ENCODE results near the gene BTN2A1. TPM values are rescaled to one million over a fixed set of nuclear protein-coding genes. Genes with fewer than 3 reads are reported as not detected.
A peak's percentile ranks its signal among the peaks of the same experiment; 100 is the strongest.
"Not testable (repeated sequence)": the region's sequence is repeated elsewhere in the genome, so short reads cannot be mapped to it uniquely, and the experiment has no call there.

The BTN2A1 gene
- total and polyA plus RNA-seq, 7 donors, result 4.4 to 25.5 (median 18.2) TPM

DNA sequence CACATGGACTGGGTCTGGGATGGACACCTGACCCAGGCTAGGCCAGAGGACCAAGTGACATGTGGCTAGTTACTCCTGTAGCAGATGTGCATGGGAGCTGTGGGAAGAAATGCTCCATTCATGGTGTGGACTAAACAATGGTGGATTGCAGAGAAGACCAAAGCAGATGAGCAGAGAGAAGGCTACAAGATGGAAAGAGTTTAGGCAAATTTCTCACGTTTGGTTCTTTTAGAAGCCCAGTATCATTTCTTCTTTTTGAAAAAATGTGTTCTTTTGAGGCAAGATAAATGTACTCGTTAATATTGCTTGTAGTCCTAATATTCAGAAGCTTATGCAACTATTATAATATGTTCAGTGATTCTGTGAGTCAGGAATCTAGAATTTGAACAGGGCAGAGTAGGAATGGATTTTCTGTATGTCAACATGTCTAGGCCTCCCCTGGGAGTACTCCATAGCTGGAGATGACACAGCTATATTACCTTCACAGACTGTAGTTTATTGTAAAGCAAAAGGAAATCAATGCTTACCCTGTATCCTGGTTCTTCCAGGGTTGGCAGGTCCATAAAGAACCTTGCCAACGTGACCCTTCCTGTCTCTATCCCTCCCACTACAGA lies 2.3 kb upstream of the BTN2A1 start:
- 79 to 92% methylated on average over 3 of the region's 3 CpGs for WGBS, 2 donors
- no peak for DNase-seq
- H3K4me1 ChIP-seq, result peaks cover 0 to 26% (median 26%) of the 10 kb centered on the region in 4 donors
- H3K27me3 ChIP-seq, result no peaks in the 10 kb centered on the region
- H3K4me3 ChIP-seq, result no peak overlapping the region
- H3K9me3 ChIP-seq, result no peaks in the 10 kb centered on the region
- H3K27ac ChIP-seq, result no peak overlapping the region
- no peak for TF ChIP-seq POLR2AphosphoS5 (IDR thresholded peaks at IDR 0.05)
- no peak for TF ChIP-seq EP300 (IDR thresholded peaks at IDR 0.05)
- TF ChIP-seq, protein P1, sequence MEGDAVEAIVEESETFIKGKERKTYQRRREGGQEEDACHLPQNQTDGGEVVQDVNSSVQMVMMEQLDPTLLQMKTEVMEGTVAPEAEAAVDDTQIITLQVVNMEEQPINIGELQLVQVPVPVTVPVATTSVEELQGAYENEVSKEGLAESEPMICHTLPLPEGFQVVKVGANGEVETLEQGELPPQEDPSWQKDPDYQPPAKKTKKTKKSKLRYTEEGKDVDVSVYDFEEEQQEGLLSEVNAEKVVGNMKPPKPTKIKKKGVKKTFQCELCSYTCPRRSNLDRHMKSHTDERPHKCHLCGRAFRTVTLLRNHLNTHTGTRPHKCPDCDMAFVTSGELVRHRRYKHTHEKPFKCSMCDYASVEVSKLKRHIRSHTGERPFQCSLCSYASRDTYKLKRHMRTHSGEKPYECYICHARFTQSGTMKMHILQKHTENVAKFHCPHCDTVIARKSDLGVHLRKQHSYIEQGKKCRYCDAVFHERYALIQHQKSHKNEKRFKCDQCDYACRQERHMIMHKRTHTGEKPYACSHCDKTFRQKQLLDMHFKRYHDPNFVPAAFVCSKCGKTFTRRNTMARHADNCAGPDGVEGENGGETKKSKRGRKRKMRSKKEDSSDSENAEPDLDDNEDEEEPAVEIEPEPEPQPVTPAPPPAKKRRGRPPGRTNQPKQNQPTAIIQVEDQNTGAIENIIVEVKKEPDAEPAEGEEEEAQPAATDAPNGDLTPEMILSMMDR (IDR thresholded peaks at IDR 0.05), result no peak
- TF ChIP-seq POLR2A (IDR thresholded peaks at IDR 0.05), result no peak
- peaks cover 0 to 12% (median 2%) of the 10 kb centered on the region in 4 donors for H3K36me3 ChIP-seq
- intact Hi-C loops (cut with DNase I), result loop anchor here (5.0 kb wide), 1 partner anchor 33 kb away; no protein-coding TSS in a partner anchor

DNA sequence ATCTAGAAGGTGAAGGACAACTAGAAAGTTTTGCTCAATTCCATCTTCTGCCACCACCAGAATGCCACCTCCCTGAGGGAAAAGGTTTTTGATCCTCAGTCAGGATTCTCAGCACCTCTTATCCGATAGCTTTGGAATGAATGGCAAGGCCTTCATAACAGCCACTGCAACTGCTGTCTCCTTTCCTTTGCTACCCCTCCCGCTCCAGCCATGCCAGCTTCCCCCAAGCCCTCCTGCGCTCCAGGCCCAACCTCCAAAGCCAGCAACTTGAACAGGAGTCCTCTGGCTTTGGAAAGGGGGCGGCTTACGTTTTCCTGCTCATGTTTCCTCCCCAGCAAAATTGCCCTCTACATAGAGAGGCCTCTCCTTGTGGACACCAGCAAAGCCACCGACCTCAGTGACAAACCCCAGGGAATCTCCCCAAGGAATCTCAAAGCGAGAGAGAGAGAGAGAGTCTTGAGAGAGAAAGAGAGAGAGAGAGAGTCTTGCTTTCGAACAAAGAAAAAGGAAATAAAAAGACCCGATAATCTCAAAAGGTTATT lies 420 bp upstream of the BTN2A1 start:
- H3K9me3 ChIP-seq, result no peaks in the 10 kb centered on the region
- intact Hi-C loops (cut with DNase I), result loop anchor here (5.0 kb wide), 1 partner anchor 35 kb away; no protein-coding TSS in a partner anchor
- H3K4me1 ChIP-seq, result peaks cover 0 to 45% (median 43%) of the 10 kb centered on the region in 4 donors
- 22 to 26% methylated on average over 9 of the region's 9 CpGs for WGBS, 2 donors
- no peak for TF ChIP-seq EP300 (IDR thresholded peaks at IDR 0.05)
- no peak for TF ChIP-seq POLR2AphosphoS5 (IDR thresholded peaks at IDR 0.05)
- TF ChIP-seq, protein P1 (IDR thresholded peaks at IDR 0.05), result peak in 1 of 4 experiments; percentile 12
- TF ChIP-seq POLR2A (IDR thresholded peaks at IDR 0.05), result no peak
- peaks cover 0 to 29% (median 2%) of the 10 kb centered on the region in 4 donors for H3K36me3 ChIP-seq
- peak; percentile 72 for DNase-seq
- H3K4me3 ChIP-seq, result peak overlapping the region; percentile 88 to 94 (median 92)
- H3K27ac ChIP-seq, result peak overlapping the region; percentile 93 to 96 (median 95)
- no peaks in the 10 kb centered on the region for H3K27me3 ChIP-seq

- 85 to 89% methylated on average over 16 of the region's 16 CpGs for WGBS, 2 donors
Measured at GRCh38 chr6:26459023-26459810, 1.5 kb downstream of the BTN2A1 start.

DNA sequence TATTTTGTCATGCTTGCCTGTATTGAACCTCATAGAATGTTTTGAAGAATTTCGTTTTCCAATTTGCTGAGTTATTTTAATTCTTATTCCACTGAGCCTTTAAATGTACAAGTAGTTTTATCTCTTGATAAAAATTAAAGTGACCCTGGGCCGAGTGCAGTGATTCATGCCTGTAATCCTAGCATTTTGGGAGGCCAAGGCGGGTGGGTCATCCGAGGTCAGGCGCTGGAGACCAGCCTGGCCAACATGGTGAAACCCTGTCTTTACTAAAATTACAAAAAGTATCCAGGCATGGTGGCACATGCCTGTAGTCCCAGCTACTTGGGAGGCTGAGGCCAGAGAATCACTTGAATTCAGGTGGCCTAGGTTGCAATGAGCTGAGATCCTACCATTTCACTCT lies 3.6 kb downstream of the BTN2A1 start:
- peaks cover 29 to 69% (median 37%) of the 10 kb centered on the region in 4 donors for H3K36me3 ChIP-seq
- peak overlapping the region in 2 of 4 donors; percentile 9 to 88 for H3K4me3 ChIP-seq
- H3K4me1 ChIP-seq, result peaks cover 0 to 61% (median 48%) of the 10 kb centered on the region in 4 donors
- H3K9me3 ChIP-seq; DNase-seq; H3K27ac ChIP-seq; intact Hi-C loops (cut with DNase I); H3K27me3 ChIP-seq: not testable (repeated sequence)
- WGBS, 2 donors, result 76 to 77% methylated on average over 5 of the region's 5 CpGs

More at GRCh38 chr6:26459023-26459810, 1.5 kb downstream of the BTN2A1 start:
- no peaks in the 10 kb centered on the region for H3K9me3 ChIP-seq
- no peaks in the 10 kb centered on the region for H3K27me3 ChIP-seq
- TF ChIP-seq POLR2A (IDR thresholded peaks at IDR 0.05) (no peak), POLR2AphosphoS5 (IDR thresholded peaks at IDR 0.05) (no peak), EP300 (IDR thresholded peaks at IDR 0.05) (no peak)
- TF ChIP-seq, protein P1 (IDR thresholded peaks at IDR 0.05), result no peak
- peak overlapping the region in 3 of 4 donors; percentile 88 to 94 (median 89) for H3K4me3 ChIP-seq
- peaks cover 9 to 48% (median 16%) of the 10 kb centered on the region in 4 donors for H3K36me3 ChIP-seq
- H3K4me1 ChIP-seq, result peaks cover 0 to 58% (median 48%) of the 10 kb centered on the region in 4 donors
- DNase-seq, result no peak
- no peak overlapping the region for H3K27ac ChIP-seq
- intact Hi-C loops (cut with DNase I), result loop anchor here (2.0 to 5.0 kb wide), 3 partner anchors 16 to 62 kb away; no protein-coding TSS in a partner anchor

DNA sequence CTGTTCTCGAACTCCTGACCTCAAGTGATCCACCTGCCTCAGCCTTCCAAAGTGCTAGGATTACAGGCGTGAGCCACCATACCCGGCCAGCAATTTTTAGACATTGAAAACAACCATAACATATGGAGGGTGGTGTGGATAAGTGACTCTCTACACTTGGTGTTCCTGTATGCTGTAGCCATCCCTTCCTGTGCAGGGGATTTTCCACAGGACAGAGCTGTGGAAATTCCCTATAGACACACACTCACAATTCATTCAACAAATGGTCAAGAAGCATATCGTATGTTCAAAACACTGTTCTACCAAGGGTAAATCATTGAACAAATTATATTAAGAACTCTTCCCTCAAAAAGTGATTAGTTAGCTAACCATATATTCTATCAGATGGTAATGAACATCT lies 6.3 kb downstream of the BTN2A1 start:
- intact Hi-C loops (cut with DNase I), result no loop called here
- WGBS, 2 donors, result 86 to 89% methylated on average over 4 of the region's 4 CpGs
- TF ChIP-seq, protein P1 (IDR thresholded peaks at IDR 0.05), result no peak
- TF ChIP-seq POLR2A (IDR thresholded peaks at IDR 0.05), result no peak
- TF ChIP-seq EP300 (IDR thresholded peaks at IDR 0.05), result no peak
- no peak for TF ChIP-seq POLR2AphosphoS5 (IDR thresholded peaks at IDR 0.05)
- H3K27me3 ChIP-seq, result no peaks in the 10 kb centered on the region
- no peak overlapping the region for H3K27ac ChIP-seq
- no peak overlapping the region for H3K4me3 ChIP-seq
- peaks cover 0 to 50% (median 37%) of the 10 kb centered on the region in 4 donors for H3K4me1 ChIP-seq
- no peak for DNase-seq
- peaks cover 30 to 96% (median 62%) of the 10 kb centered on the region in 4 donors for H3K36me3 ChIP-seq
- no peaks in the 10 kb centered on the region for H3K9me3 ChIP-seq

Measured in sigmoid colon (tissue), 7 donors.